Neuronal stem cell (in vitro differentiated cells): ENCODE data around the gene TBC1D22A.

ENCODE experiments used
- DNase-seq: peaks from one replicate; pipeline ENCODE4 v3.0.0-alpha.2; 2013; ENCODE audit warnings: low spot score
- H2AFZ ChIP-seq: one replicate; pipeline ENCODE4 v1.6.1; 2013; ENCODE audit warnings: mild to moderate bottlenecking, low read length, inconsistent platforms
- H2AK5ac ChIP-seq: 2 replicates; pipeline ENCODE4 v1.6.1; 2013; ENCODE audit warnings: low read depth, mild to moderate bottlenecking, inconsistent platforms, low read length, moderate library complexity, mixed read lengths
- H2BK120ac ChIP-seq: 2 replicates; pipeline ENCODE4 v1.6.1; 2013; ENCODE audit warnings: low read depth, mild to moderate bottlenecking, inconsistent platforms, low read length, moderate library complexity, mixed read lengths
- H2BK12ac ChIP-seq: one replicate; pipeline ENCODE4 v1.6.1; 2013; ENCODE audit warnings: low read length, inconsistent platforms
- H2BK15ac ChIP-seq: 2 replicates; pipeline ENCODE4 v1.6.1; 2013; ENCODE audit warnings: mild to moderate bottlenecking, low read length, inconsistent platforms, mixed read lengths
- H2BK5ac ChIP-seq: one replicate; pipeline ENCODE4 v1.6.1; 2013; ENCODE audit warnings: inconsistent platforms, mild to moderate bottlenecking, low read length, moderate library complexity
- H3K14ac ChIP-seq: one replicate; pipeline ENCODE4 v1.6.1; 2013; ENCODE audit warnings: low read length, inconsistent platforms
- H3K18ac ChIP-seq: 2 replicates; pipeline ENCODE4 v1.6.1; 2013; ENCODE audit warnings: low read length, inconsistent platforms
- H3K23ac ChIP-seq: 2 replicates; pipeline ENCODE4 v1.6.1; 2013; ENCODE audit warnings: low read depth, mild to moderate bottlenecking, mixed read lengths, low read length, inconsistent platforms; ENCODE audit not compliant: poor library complexity
- H3K27ac ChIP-seq: replicated peaks from 3 replicates; pipeline ENCODE4 v1.5.1; 2013; ENCODE audit warnings: low read length, inconsistent platforms
- H3K27me3 ChIP-seq, 3 experiments: 2 replicates each; pipeline ENCODE4 v1.6.1; 2013; ENCODE audit warnings: low read length in 3 of 3, mild to moderate bottlenecking in 2 of 3, inconsistent platforms in 1 of 3, low read depth in 1 of 3, mixed read lengths in 1 of 3, moderate library complexity in 1 of 3; ENCODE audit not compliant: control insufficient read depth in 3 of 3, insufficient read depth in 3 of 3
- H3K36me3 ChIP-seq, 2 donors: replicated peaks in 1 of 2; 2 replicates each; pipeline ENCODE4 v1.6.1; 2013; ENCODE audit warnings: low read length in 2 of 2; ENCODE audit not compliant: control insufficient read depth in 2 of 2, insufficient read depth in 2 of 2
- H3K4ac ChIP-seq: 2 replicates; pipeline ENCODE4 v1.6.1; 2013; ENCODE audit warnings: inconsistent platforms, mild to moderate bottlenecking, low read length, moderate library complexity
- H3K4me1 ChIP-seq, 2 donors: 1 replicate in 1 of 2; 2 replicates in 1 of 2; pipeline ENCODE4 v1.6.1; 2013; ENCODE audit warnings: low read length in 2 of 2, low read depth in 1 of 2; ENCODE audit not compliant: control insufficient read depth in 2 of 2, insufficient read depth in 1 of 2
- H3K4me2 ChIP-seq: one replicate; pipeline ENCODE4 v1.6.1; 2013; ENCODE audit warnings: mild to moderate bottlenecking, low read length, inconsistent platforms; ENCODE audit not compliant: insufficient read depth, poor library complexity, severe bottlenecking
- H3K4me3 ChIP-seq, 2 donors: 2 replicates each; pipeline ENCODE4 v1.5.1; 2013; ENCODE audit warnings: low read length in 2 of 2, mild to moderate bottlenecking in 2 of 2, inconsistent platforms in 1 of 2, moderate library complexity in 1 of 2
- H3K79me1 ChIP-seq: one replicate; pipeline ENCODE4 v1.6.1; 2013; ENCODE audit warnings: low read depth, mild to moderate bottlenecking, inconsistent platforms, low read length, moderate library complexity
- H3K9ac ChIP-seq: one replicate; pipeline ENCODE4 v1.6.1; 2013; ENCODE audit warnings: mild to moderate bottlenecking, low read depth, low read length, inconsistent platforms; ENCODE audit not compliant: poor library complexity
- H3K9me3 ChIP-seq, 2 donors: replicated peaks in 1 of 2; 2 replicates each; pipeline versions ENCODE3 to v1.6.1; 2013; ENCODE audit warnings: low read length in 2 of 2, mild to moderate bottlenecking in 2 of 2, inconsistent platforms in 1 of 2, low read depth in 1 of 2, mixed read lengths in 1 of 2, moderate library complexity in 1 of 2; ENCODE audit not compliant: control insufficient read depth in 2 of 2, insufficient read depth in 1 of 2
- H4K8ac ChIP-seq: one replicate; pipeline ENCODE4 v1.6.1; 2013; ENCODE audit warnings: low read depth, mild to moderate bottlenecking, inconsistent platforms, low read length, moderate library complexity
- H4K91ac ChIP-seq: one replicate; pipeline ENCODE4 v1.6.1; 2013; ENCODE audit warnings: low read length, low read depth, mild to moderate bottlenecking, inconsistent platforms; ENCODE audit not compliant: poor library complexity
- WGBS, 2 donors: extraction: QIAGEN DNeasy Blood & Tissue Kit; methylation state at CpG; one replicate each; pipeline ENCODE4 v1.1.7; 2013; ENCODE audit warnings: missing lambda C conversion rate in 2 of 2, mixed read lengths in 1 of 2; ENCODE audit not compliant: insufficient read length in 2 of 2, insufficient replicate concordance in 1 of 2; ENCODE audit errors: extremely low coverage in 2 of 2; 5-methylcytosine and 5-hydroxymethylcytosine counted together

The TBC1D22A gene

DNA sequence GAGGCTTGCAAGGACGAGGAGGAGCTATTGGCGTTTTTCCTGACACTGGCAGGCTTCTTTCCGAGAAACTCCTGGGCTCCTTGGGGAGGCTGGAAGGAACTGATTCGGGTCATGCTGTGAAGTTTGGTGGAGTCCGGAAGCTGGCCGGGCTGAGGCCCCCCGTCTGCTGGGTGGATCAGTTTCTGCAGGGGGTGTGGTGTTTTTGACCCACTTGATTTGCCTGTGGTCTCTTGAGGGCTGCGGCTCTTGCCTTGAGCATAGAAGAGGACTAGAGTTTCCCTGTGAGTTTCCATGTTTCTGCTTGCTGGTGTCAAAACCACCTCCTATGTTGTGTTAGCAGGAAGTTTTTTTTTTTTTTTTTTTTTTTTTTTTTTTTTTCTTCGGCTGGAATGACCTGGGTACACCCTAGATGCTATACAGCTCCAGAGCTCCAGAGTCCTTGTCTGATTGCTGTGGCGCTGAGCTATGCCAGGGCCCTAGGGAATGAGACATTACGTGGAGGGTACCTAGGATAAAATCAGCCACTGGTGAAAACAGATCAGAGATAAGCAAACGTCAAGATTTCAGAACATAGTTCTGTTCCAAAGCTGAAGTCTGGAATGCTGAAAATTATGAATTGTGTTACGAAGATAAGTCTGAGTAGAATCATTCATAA is 728 bp downstream of the TBC1D22A start:
- Histone ChIP-seq H3K23ac (peak overlapping the region; percentile 21), H4K91ac (no peak overlapping the region), H2AFZ (peak overlapping the region; percentile 95), H3K27me3 (no peaks in the 10 kb centered on the region), H3K4me1 (peaks cover 4 to 9% of the 10 kb centered on the region in 2 donors), H2BK12ac (no peak overlapping the region), H2AK5ac (no peak overlapping the region), H3K18ac (peak overlapping the region; percentile 95), H3K27ac (no peak overlapping the region), H2BK5ac (peak overlapping the region; percentile 80), H3K4me3 (peak overlapping the region; percentile 98), H2BK120ac (no peak overlapping the region), H3K14ac (peak overlapping the region; percentile 94), H3K9me3 (no peaks in the 10 kb centered on the region), H2BK15ac (peak overlapping the region; percentile 62), H4K8ac (no peak overlapping the region), H3K79me1 (peaks cover 8% of the 10 kb centered on the region), H3K36me3 (peaks cover 2 to 16% of the 10 kb centered on the region in 2 donors), H3K4ac (no peak overlapping the region), H3K4me2 (peak overlapping the region; percentile 84), H3K9ac (peak overlapping the region; percentile 85)
- WGBS, 2 donors, result no CpG with 5 or more reads among the region's 13 CpGs
- DNase-seq, result no peak

DNA sequence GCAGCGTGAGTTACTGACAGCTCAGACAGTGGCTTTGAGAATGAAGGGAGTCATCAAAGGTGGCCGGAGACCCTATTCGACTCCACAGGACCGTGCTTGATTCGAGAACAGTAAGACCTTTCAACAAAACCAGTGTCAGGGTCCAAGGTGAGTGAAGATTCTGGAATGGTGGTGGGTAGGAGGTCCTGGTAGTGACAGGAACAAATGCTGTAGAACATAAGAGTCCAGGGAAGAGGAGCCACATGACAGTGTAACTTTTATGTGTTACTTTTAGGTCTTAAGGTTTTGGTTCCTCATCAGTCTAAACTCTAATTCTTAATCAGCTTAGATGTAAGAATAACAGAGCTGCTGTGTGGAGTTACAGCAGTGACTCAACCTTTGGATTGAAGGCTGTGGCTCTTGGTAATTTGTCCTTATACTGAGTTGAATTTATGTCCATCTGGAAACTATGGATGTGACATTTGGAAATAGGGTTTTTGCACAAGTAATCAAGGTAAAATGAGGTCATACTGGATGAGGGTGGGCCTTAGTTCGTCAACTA is 1.8 kb downstream of the TBC1D22A start:
- no peak overlapping the region for H3K18ac ChIP-seq
- no peak overlapping the region for H3K23ac ChIP-seq
- no peak overlapping the region for H2BK120ac ChIP-seq
- DNase-seq, result no peak
- H3K9me3 ChIP-seq, result no peaks in the 10 kb centered on the region
- no peak overlapping the region for H3K4me2 ChIP-seq
- peaks cover 8% of the 10 kb centered on the region for H3K79me1 ChIP-seq
- no CpG with 5 or more reads among the region's 6 CpGs for WGBS, 2 donors
- H3K4me1 ChIP-seq, result peaks cover 4 to 9% of the 10 kb centered on the region in 2 donors
- no peaks in the 10 kb centered on the region for H3K27me3 ChIP-seq
- H2AFZ ChIP-seq, result no peak overlapping the region
- H3K4ac ChIP-seq, result no peak overlapping the region
- H3K27ac ChIP-seq, result no peak overlapping the region
- no peak overlapping the region for H3K4me3 ChIP-seq
- H2BK12ac ChIP-seq, result no peak overlapping the region
- no peak overlapping the region for H2BK5ac ChIP-seq
- H4K91ac ChIP-seq, result no peak overlapping the region
- no peak overlapping the region for H4K8ac ChIP-seq
- H3K14ac ChIP-seq, result no peak overlapping the region
- H3K36me3 ChIP-seq, result peaks cover 2 to 16% of the 10 kb centered on the region in 2 donors
- no peak overlapping the region for H2BK15ac ChIP-seq
- H3K9ac ChIP-seq, result no peak overlapping the region
- no peak overlapping the region for H2AK5ac ChIP-seq

DNA sequence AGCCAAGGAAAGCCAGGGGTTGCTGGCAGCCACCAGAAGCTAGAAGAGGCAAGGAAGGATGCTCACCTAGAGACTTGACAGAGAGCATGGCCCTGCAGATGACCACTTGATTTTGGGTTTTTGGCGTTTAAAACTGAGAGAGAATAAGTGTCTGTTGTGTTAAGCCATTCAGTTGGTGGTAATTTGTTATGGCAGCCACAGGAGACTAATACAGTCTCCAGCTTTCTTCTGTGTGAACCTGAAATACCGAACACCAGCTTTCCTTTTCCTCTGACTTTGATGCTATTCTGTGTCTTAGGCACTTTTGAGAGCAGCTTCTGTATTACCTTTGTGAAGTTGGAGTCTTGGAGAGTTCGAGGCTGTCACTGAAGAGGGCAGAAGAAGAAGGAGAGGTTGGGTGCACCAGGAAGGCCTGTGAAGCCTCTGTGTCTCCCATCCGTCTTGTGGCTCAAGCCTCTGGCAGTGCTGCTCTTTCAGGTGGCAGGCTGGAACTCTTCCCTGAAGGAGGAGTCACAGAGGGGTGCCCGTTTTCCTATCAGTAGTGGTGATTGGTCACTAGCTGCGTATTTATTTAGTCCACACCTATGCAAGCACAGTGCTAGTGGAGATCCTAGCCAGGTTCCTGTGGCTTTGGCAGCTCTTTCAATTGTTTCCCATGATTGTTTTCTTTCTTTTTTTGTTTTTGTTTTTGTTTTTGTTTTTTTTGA is 2.5 kb downstream of the TBC1D22A start:
- Histone ChIP-seq H3K4me1 (peaks cover 4 to 9% of the 10 kb centered on the region in 2 donors), H2BK15ac (no peak overlapping the region), H3K79me1 (peaks cover 9% of the 10 kb centered on the region), H2BK5ac (no peak overlapping the region), H2AK5ac (no peak overlapping the region), H4K8ac (no peak overlapping the region), H3K36me3 (peaks cover 2 to 13% of the 10 kb centered on the region in 2 donors), H3K27me3 (no peaks in the 10 kb centered on the region), H3K4me2 (no peak overlapping the region), H3K9me3 (no peaks in the 10 kb centered on the region), H2AFZ (no peak overlapping the region), H3K4ac (no peak overlapping the region), H2BK120ac (no peak overlapping the region), H3K9ac (no peak overlapping the region), H2BK12ac (no peak overlapping the region), H3K18ac (no peak overlapping the region), H3K27ac (no peak overlapping the region), H3K14ac (no peak overlapping the region), H3K23ac (no peak overlapping the region), H4K91ac (no peak overlapping the region), H3K4me3 (no peak overlapping the region)
- no CpG with 5 or more reads among the region's 6 CpGs for WGBS, 2 donors
- DNase-seq, result no peak

DNA sequence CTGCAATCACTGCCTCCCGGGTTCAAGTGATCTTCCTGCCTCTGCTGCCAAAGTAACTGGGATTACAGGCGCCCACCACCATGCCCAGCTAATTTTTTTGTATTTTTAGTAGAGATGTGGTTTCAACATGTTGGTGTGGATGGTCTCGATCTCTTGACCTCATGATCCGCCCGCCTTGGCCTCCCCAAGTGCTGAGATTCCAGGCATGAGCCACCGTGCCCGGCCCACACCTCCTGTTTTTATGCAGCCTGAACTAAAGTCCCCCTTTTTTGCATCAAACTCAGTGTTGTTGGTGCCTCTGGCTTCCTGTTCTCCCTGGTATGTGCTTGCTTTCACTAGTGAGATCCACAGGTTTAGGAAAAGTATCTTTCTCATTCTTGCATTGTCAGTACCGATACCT is 4.2 kb downstream of the TBC1D22A start:
- Histone ChIP-seq H3K4me2 (no peak overlapping the region), H2BK5ac (no peak overlapping the region), H3K36me3 (peaks cover 0 to 7% of the 10 kb centered on the region in 2 donors), H3K79me1 (peaks cover 15% of the 10 kb centered on the region), H2BK12ac (no peak overlapping the region), H2BK120ac (no peak overlapping the region), H3K18ac (no peak overlapping the region), H3K4me3 (no peak overlapping the region), H3K9me3 (no peaks in the 10 kb centered on the region), H3K9ac (no peak overlapping the region), H4K8ac (no peak overlapping the region), H3K14ac (no peak overlapping the region), H3K27me3 (no peaks in the 10 kb centered on the region), H3K4ac (no peak overlapping the region), H2AFZ (no peak overlapping the region), H3K27ac (no peak overlapping the region), H3K23ac (no peak overlapping the region), H2BK15ac (no peak overlapping the region), H3K4me1 (peaks cover 2 to 5% of the 10 kb centered on the region in 2 donors), H2AK5ac (no peak overlapping the region), H4K91ac (no peak overlapping the region)
- no CpG with 5 or more reads among the region's 8 CpGs for WGBS, 2 donors
- DNase-seq, result no peak
